Hepatocyte (in vitro differentiated cells): Measurements from ENCODE around the gene ARSJ. TPM values are rescaled to one million over a fixed set of nuclear protein-coding genes. Genes with fewer than 3 reads are reported as not detected.

Source experiments
- DNase-seq: peaks from one replicate; pipeline ENCODE4 v3.0.0-alpha.2; 2016; ENCODE audit warnings: low spot score
- H2AFZ ChIP-seq: fragments of 200-600 bp; sonication (generic); 2 replicates; pipeline ENCODE4 v1.6.0; 2016; ENCODE audit warnings: antibody characterized with exemption, mild to moderate bottlenecking
- H3K27ac ChIP-seq: fragments of 200-600 bp; sonication (generic); 2 replicates; pipeline ENCODE4 v1.5.1; 2016; ENCODE audit warnings: mild to moderate bottlenecking
- H3K27me3 ChIP-seq: fragments of 200-600 bp; sonication (generic); 2 replicates; pipeline ENCODE4 v1.6.1; 2016
- H3K36me3 ChIP-seq: fragments of 200-600 bp; sonication (generic); replicated peaks from 2 replicates; pipeline ENCODE4 v1.5.1; 2016; ENCODE audit warnings: low read depth; ENCODE audit not compliant: insufficient read depth
- H3K4me1 ChIP-seq: fragments of 200-600 bp; sonication (generic); 2 replicates; pipeline ENCODE4 v1.5.1; 2016; ENCODE audit warnings: mild to moderate bottlenecking, moderate library complexity; ENCODE audit not compliant: insufficient read depth
- H3K4me2 ChIP-seq: fragments of 200-600 bp; sonication (generic); 2 replicates; pipeline ENCODE4 v1.6.0; 2016
- H3K4me3 ChIP-seq: fragments of 200-600 bp; sonication (generic); 2 replicates; pipeline ENCODE4 v1.5.1; 2016; ENCODE audit warnings: mild to moderate bottlenecking
- H3K79me2 ChIP-seq: fragments of 200-600 bp; sonication (generic); 2 replicates; pipeline ENCODE4 v1.6.0; 2017; ENCODE audit warnings: mild to moderate bottlenecking
- H3K9me2 ChIP-seq: fragments of 200-600 bp; sonication (generic); replicated peaks from 2 replicates; pipeline ENCODE4 v1.6.0; 2017; ENCODE audit warnings: mild to moderate bottlenecking; ENCODE audit not compliant: insufficient read depth
- H3K9me3 ChIP-seq: fragments of 200-600 bp; sonication (generic); 2 replicates; pipeline ENCODE4 v1.5.1; 2016; ENCODE audit warnings: low read depth, mild to moderate bottlenecking
- H4K20me1 ChIP-seq: fragments of 200-600 bp; sonication (generic); 2 replicates; pipeline ENCODE4 v1.6.0; 2016; ENCODE audit warnings: mild to moderate bottlenecking; ENCODE audit not compliant: insufficient read depth, poor library complexity, severe bottlenecking
- EZH2 ChIP-seq: fragments of 200-600 bp; sonication (generic); IDR thresholded peaks from 2 replicates; pipeline ENCODE4 v1.6.1; 2016; ENCODE audit warnings: antibody characterized with exemption, mild to moderate bottlenecking, borderline replicate concordance
- EZH2phosphoT487 ChIP-seq: fragments of 200-600 bp; sonication (generic); IDR thresholded peaks from one replicate; pipeline ENCODE4 v1.6.1; 2018; ENCODE audit warnings: antibody characterized with exemption, mild to moderate bottlenecking, low read depth, moderate library complexity; ENCODE audit not compliant: unreplicated experiment, severe bottlenecking
- WGBS: methylation state at CpG from one replicate; pipeline ENCODE4 v1.1.6; 2016; ENCODE audit warnings: low lambda C conversion rate; ENCODE audit errors: missing lambda C conversion rate; 5-methylcytosine and 5-hydroxymethylcytosine counted together
- polyA plus RNA-seq: library from polyadenylated mRNA; unstranded; fragments of >200 nt; fragmentation: Nextera tagmentation; extraction: Ambion mirVana; gene quantifications from 2 replicates; pipeline ENCODE4 v1.2.1, GENCODE V29; 2016
- total RNA-seq: library from RNA; depleted of rRNA; stranded (reverse); fragments of >200 nt; gene quantifications from 2 replicates; pipeline ENCODE4 v1.2.3, GENCODE V29; 2014
- TF ChIP-seq, protein P1 (sequence below): fragments of 200-600 bp; sonication (generic); IDR thresholded peaks from 2 replicates; pipeline ENCODE4 v1.5.1; 2016; ENCODE audit warnings: antibody characterized with exemption, mild to moderate bottlenecking; ENCODE audit not compliant: poor library complexity

The ARSJ gene
- total and polyA plus RNA-seq, 2 experiments from 2014 or later = 7.6 to 13.8 TPM

DNA sequence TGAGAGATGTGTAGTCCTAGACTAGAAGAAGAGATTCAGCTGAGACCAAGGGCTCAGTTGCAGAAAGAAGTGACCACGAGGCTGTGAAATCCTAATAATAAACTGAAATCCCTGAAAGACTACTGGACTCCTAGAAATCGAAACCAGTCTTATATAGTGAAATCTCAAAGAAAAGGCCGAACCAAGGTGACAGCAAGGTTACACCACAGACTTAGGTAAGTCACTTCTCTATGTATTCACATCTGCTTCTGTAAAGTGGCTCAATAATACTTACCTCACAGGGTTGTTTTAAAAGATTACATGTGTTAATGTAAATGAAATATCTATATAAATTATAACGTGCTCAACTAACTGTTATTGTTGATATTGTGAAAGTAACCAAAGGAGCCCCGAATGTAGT lies 60.3 kb downstream of the ARSJ start:
- no peaks in the 10 kb centered on the region for H3K9me2 ChIP-seq
- H3K36me3 ChIP-seq = no peaks in the 10 kb centered on the region
- no peak overlapping the region for H2AFZ ChIP-seq
- no peaks in the 10 kb centered on the region for H4K20me1 ChIP-seq
- 55% methylated on average over 5 of the region's 5 CpGs for WGBS
- TF ChIP-seq EZH2 = no peak
- TF ChIP-seq, protein P1, sequence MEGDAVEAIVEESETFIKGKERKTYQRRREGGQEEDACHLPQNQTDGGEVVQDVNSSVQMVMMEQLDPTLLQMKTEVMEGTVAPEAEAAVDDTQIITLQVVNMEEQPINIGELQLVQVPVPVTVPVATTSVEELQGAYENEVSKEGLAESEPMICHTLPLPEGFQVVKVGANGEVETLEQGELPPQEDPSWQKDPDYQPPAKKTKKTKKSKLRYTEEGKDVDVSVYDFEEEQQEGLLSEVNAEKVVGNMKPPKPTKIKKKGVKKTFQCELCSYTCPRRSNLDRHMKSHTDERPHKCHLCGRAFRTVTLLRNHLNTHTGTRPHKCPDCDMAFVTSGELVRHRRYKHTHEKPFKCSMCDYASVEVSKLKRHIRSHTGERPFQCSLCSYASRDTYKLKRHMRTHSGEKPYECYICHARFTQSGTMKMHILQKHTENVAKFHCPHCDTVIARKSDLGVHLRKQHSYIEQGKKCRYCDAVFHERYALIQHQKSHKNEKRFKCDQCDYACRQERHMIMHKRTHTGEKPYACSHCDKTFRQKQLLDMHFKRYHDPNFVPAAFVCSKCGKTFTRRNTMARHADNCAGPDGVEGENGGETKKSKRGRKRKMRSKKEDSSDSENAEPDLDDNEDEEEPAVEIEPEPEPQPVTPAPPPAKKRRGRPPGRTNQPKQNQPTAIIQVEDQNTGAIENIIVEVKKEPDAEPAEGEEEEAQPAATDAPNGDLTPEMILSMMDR = no peak
- no peak for TF ChIP-seq EZH2phosphoT487
- H3K4me3 ChIP-seq = no peak overlapping the region
- no peaks in the 10 kb centered on the region for H3K79me2 ChIP-seq
- DNase-seq = no peak
- no peaks in the 10 kb centered on the region for H3K27me3 ChIP-seq
- no peak overlapping the region for H3K27ac ChIP-seq
- H3K4me1 ChIP-seq = peaks cover 8% of the 10 kb centered on the region
- no peaks in the 10 kb centered on the region for H3K9me3 ChIP-seq
- no peak overlapping the region for H3K4me2 ChIP-seq

DNA sequence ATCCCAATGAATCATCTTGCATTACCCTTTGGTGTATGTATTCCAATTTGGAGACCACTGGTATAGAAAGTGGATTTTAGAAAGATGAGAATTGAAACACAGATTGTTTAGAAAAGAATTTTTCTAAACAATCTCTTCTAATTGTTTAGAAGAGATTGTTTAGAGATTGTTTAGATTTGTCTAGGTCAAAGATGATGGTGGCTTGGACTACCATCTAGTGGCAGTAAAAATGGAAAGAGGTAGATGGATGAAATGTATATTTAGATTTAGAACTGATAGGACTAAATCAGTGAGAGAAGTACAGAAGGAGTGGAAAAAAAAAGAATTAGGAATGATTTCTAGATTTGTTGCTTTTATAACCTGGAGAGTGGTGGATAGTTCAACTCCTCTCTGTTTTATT lies 70.6 kb downstream of the ARSJ start:
- no peaks in the 10 kb centered on the region for H3K27me3 ChIP-seq
- H3K79me2 ChIP-seq = no peaks in the 10 kb centered on the region

DNA sequence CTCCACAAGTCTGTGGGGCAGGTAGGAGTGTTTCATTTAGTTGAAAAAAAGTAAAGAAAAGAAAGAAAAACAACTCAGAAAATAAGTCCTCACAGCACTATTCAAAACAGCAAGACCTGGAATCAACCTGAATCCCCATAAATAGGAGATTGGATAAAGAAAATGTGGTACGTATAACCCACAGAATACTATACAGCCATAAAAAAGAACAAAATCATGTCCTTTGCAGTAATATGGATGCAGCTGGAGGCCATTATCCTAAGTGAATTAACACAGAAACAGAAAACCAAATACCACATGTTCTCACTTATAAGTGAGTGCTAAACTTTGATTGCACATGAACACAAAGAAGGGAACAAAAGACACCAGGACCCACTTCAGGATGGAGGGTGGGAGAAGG lies 71.9 kb downstream of the ARSJ start:
- Histone ChIP-seq H3K4me2 (no peak overlapping the region), H4K20me1 (no peaks in the 10 kb centered on the region), H3K36me3 (no peaks in the 10 kb centered on the region), H3K27me3 (no peaks in the 10 kb centered on the region), H3K4me1 (no peaks in the 10 kb centered on the region), H2AFZ (no peak overlapping the region), H3K27ac (no peak overlapping the region), H3K9me2 (no peaks in the 10 kb centered on the region), H3K4me3 (no peak overlapping the region), H3K9me3 (no peaks in the 10 kb centered on the region), H3K79me2 (no peaks in the 10 kb centered on the region)
- no peak for DNase-seq
- WGBS = 96% methylated on average over 1 of the region's 1 CpG
- TF ChIP-seq EZH2phosphoT487 = no peak
- no peak for TF ChIP-seq EZH2
- TF ChIP-seq, protein P1 = no peak

More for the DNA sequence above, 70.6 kb downstream of the ARSJ start:
- H3K9me2 ChIP-seq = no peaks in the 10 kb centered on the region
- H3K4me1 ChIP-seq = no peaks in the 10 kb centered on the region
- no peak for DNase-seq
- H4K20me1 ChIP-seq = no peaks in the 10 kb centered on the region
- H3K4me2 ChIP-seq = no peak overlapping the region
- no peak for TF ChIP-seq EZH2
- H3K4me3 ChIP-seq = no peak overlapping the region
- no peaks in the 10 kb centered on the region for H3K36me3 ChIP-seq
- no peak overlapping the region for H3K27ac ChIP-seq
- no peak overlapping the region for H2AFZ ChIP-seq
- H3K9me3 ChIP-seq = no peaks in the 10 kb centered on the region

DNA sequence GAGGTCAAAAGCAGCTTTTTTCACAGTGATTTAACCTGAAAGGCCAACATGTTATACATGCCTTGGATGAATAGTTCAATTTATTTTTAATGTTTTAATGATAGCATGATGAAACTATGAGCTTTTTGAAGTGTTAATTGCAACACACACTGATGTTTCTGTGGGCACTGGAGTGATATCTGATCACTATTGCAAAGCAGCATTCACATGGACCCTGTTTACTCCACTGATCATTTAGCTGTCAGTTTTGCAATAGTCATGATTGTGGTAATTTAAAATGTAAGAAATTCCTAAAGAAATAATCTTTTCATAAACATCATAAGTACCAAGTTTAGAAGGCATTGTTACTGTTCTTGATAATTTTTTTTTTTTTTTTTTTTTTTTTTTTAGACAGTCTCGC lies 74.1 kb downstream of the ARSJ start:
- no peaks in the 10 kb centered on the region for H3K27me3 ChIP-seq
- 100% methylated on average over 1 of the region's 1 CpG for WGBS
- H2AFZ ChIP-seq = no peak overlapping the region
- no peaks in the 10 kb centered on the region for H4K20me1 ChIP-seq
- DNase-seq = no peak
- H3K9me2 ChIP-seq = no peaks in the 10 kb centered on the region
- no peak overlapping the region for H3K4me3 ChIP-seq
- H3K79me2 ChIP-seq = no peaks in the 10 kb centered on the region
- H3K4me2 ChIP-seq = no peak overlapping the region
- TF ChIP-seq, protein P1 = no peak
- TF ChIP-seq EZH2phosphoT487 = no peak
- no peak for TF ChIP-seq EZH2
- H3K27ac ChIP-seq = no peak overlapping the region
- H3K36me3 ChIP-seq = no peaks in the 10 kb centered on the region
- H3K4me1 ChIP-seq = no peaks in the 10 kb centered on the region
- no peaks in the 10 kb centered on the region for H3K9me3 ChIP-seq
